ENCODE data around the gene DDR1.

Gene DDR1

DNA sequence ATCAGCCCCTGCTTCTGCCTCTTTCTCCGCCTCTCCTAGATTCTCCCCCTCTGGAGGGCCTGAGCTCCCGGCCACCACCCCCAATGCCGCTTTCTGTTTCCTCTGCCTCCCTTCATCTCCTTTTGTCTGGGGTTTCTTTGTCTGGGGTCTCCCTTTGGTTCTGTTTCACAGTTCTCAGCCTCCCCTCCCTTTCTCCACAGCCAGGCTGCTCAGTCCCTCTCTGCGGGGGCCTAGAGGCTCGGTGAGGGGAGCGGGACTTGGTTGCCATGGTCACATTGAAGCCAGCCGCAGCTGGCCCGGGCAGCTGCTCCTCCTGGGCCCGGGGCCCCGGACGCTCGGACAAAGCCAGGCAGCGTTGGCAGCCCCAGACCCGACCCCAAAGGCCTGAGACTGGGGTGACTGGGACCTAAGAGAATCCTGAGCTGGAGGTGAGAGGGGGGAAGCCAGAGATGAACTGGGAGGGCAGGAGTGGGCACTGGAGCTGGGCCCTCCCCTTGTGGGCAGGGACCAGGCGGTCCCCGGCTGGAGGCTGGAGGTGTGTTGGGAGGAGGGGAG is 3.5 kb upstream of the DDR1 start:
- no peak for DNase-seq (ENCODE audit: low read depth in 2 of 3, low spot score in 1 of 3)

DNA sequence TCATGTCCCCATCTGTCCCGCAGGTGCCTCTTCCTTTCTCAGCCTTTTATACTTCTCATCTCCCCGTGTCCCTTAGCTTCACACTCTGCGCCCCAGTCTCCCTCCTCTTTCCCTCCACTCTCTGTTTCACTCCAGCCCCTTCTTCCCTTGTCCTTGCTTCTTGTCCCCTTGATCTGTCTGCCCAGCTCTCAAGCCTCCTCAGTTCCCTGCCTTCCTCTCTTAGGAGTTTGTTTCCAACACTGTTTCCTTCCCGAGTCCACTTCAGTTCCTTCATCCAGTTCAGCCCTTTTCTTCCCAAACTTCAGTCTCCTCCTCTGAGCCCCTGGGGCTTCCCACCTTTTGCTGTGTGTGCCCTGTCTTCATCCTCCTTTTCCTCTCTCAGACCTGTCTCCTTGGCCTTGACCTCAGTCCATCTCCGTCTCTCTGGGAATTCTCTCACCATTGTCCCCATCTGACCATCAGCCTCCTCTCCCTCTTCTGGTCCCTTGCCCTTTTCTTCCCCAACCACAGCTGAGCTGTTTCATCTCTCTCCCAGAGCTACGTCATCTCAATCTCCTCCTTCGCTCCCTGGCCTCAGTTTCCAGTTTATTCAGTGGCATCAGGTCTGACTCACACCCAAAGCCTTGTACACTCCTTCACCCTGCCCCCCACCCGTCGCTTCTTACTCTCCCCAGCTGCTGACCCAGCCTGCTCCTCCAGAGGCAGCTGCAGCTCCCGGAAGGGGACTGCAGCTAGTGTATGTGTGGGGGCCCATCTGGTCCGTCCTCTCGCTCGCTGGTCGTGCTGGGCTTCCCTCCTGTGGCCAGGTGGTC is 2.7 kb upstream of the DDR1 start:
- DNase-seq (ENCODE audit: low read depth in 2 of 3, low spot score in 1 of 3) = no peak

DNA sequence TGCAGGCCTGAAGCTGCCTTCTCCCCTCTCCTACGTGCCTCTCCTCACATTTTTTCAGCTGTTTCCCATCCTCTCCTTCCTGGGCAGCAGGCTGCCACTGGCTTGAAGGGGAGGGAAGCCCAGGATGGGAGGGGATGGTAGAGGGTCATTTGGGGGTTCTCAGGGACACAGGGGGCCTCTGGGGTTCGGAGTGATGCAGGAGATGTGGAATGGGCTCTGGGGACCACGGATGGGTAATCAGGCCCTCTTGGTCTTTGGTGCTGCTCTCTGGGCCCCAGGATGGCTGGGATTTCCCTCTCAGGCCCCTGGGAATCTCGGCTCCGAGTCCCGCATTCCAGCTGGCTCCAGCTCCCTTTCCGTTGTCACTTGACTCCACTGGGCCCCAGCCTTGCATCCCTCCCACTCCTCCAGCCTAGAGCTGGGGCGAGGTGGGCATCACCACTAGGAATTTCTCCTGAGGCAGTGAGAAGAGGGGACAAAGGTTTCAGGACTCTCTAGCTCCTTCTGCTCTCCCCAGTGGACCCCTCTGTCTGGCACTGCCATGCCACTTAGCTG is 2.0 kb upstream of the DDR1 start:
- DNase-seq (ENCODE audit: low read depth in 2 of 3, low spot score in 1 of 3) = no peak

GRCh38 chr6:30882759-30883684 is 1.3 kb upstream of the DDR1 start:
- DNase-seq (ENCODE audit: low read depth in 2 of 3, low spot score in 1 of 3) = no peak

GRCh38 chr6:30884521-30885480 is 482 bp downstream of the DDR1 start:
- peak in 1 of 3 donors; percentile 29 for DNase-seq (ENCODE audit: low read depth in 2 of 3, low spot score in 1 of 3)

DNA sequence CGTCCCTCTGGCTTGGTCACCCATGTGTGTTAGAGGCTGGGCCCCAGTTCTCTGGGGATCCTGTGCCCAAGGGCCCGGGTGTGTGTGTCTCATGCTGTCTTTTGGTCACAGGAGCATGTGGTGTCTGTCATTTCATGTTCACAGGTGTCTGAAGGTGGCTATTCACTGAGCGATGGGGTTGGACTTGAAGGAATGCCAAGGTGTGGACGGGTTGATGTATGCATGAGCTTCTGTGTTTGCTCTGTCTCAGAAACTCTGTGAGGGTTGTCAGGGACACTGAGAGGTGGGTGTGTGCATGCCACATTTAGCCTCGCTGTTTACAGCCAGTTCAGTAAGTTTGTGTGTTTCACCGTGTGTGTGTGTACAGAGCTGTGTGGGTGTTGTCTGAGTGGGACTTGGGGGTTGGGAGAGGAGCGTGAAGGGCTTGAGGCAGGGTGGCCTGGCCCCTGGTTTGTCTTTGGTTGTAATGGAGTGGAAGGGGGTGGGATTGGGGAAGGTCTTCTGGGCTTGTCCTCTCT is 1.2 kb downstream of the DDR1 start:
- DNase-seq (ENCODE audit: low read depth in 2 of 3, low spot score in 1 of 3) = no peak

DNA sequence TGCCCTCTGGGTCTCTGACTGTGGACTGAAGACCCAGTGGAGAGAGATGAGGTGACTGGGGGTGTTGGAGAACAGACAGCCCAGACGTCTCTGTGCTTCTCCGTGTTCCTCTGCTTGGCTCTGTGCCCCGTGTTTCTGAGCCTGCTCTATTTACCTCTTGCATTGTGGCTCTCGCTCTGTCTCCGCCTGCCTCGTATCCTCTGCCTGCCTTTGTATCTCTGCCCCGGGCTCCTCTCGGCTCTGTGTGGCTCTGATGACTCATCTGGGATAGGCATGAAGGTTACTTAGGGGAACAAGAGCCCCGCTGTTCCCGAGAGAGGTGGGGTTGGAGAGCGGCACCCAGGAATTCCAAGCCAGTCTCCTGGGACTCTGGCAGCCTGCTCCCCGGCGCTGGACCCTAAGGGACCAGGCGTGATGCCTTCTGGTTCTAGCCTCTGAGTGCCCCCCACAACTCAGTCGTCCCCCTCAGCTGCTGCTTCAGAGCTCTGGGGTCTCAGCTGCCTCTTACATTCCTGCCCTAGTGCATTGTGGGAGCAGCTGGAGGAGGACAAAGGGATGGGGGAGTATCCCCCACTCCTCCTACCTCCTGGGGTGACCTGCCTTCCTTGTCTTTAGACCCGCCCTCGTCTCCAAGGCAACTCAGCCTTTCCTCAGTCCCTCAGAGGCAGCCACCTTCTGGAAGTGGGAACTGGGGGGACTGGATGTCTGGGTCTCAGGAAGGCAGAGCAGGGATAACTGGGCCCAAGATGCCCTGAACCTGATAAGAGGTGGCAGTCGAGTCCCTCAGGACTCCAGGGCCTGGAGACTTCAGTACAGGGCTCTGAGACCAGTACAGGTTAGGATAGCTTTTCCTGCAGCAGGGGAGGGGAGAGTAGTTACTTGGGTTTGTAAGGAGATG is 1.9 kb downstream of the DDR1 start:
- no peak for DNase-seq (ENCODE audit: low read depth in 2 of 3, low spot score in 1 of 3)

DNA sequence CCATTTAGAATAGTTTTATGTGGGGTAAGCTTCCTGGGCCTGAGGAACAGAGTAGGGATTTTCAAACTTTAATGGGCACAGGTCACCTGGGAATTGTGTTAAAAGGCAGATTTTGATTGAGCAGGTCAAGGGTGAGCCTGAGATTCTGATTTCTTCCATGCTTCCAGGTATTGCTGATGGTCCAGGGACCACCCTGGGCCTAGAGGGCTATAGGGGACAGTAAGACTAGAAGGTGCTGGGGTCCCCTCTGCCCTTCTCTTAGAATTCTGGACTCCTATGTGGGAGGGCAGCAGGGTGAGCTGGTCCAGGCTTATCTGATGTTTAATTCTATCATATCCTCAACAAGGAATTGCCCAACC is 2.6 kb downstream of the DDR1 start:
- no peak for DNase-seq (ENCODE audit: low read depth in 2 of 3, low spot score in 1 of 3)

GRCh38 chr6:30887901-30888815 is 3.8 kb downstream of the DDR1 start:
- DNase-seq (ENCODE audit: low read depth in 2 of 3, low spot score in 1 of 3) = no peak

DNA sequence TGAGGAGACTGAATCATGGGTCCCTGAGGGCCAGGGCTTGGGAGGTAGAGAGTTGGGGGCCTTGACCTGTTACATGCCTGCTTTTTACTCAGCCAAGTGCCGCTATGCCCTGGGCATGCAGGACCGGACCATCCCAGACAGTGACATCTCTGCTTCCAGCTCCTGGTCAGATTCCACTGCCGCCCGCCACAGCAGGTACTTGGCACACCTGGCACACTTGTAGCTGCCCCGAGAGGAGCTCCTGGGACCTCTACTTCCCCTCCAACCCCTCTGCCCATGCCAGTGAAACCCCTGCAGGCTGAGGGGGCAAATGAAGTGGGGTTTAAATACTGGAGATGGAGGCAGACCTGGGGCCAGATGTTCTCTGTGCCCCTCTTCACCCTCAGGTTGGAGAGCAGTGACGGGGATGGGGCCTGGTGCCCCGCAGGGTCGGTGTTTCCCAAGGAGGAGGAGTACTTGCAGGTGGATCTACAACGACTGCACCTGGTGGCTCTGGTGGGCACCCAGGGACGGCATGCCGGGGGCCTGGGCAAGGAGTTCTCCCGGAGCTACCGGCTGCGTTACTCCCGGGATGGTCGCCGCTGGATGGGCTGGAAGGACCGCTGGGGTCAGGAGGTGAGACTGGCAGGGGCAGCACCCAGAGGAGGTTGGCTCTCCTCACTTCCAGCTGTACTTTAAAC is 4.6 kb downstream of the DDR1 start:
- no peak for DNase-seq (ENCODE audit: low read depth in 2 of 3, low spot score in 1 of 3)

DNA sequence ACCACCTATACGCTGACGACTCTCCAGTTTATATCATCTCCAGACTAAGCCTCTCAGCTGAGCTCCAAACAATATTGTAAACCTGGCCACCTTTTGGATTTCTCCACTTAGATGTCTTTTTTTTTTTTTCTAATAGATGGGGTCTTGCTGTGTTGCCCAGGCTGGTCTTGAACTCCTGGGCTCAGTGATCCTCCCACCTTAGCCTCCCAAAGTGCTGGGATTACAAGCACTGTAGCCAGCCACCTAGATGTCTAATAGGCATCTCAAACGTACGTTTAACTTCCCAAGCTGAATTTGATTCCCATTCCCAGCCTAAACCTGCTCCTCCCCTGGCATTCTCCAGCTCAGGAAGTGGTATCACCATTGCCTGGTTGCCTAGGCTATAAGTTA is 5.2 kb downstream of the DDR1 start:
- DNase-seq (ENCODE audit: low read depth in 2 of 3, low spot score in 1 of 3) = no peak

DNA sequence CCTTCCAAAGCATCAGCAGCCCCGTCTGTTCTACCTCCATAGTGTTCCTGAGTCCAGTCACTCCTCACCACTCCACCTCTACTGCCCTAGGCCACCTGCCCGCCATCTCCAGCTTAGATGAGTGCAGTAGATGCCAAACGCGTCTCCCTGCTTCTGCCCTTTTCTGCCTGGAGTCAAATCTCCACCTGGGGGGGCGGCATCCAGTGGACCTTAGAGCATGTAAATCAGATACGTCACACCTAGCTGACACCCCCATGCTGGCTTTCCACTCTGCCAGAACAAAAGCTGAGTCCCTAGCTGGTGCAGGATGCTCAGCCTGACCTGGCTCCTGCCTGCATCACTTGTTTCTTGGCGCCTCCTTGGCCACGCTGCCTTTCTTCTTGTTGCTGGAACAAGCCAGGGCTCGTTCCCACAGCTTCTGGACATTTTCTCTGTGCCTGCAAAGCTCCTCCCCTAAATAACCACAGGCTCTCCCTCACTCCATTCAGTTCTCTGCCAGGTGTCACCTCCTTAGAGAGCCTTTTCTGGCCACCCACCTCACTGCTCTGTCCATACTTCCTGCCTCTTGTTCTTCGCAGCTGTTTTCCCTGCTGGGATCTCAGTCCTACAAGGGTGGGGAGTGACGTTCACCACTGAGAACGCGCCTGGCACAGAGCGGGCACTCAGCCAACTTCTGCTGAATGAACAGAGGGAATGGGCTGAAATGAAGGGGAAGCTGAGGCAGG is 5.8 kb downstream of the DDR1 start:
- no peak for DNase-seq (ENCODE audit: low read depth in 2 of 3, low spot score in 1 of 3)

DNA sequence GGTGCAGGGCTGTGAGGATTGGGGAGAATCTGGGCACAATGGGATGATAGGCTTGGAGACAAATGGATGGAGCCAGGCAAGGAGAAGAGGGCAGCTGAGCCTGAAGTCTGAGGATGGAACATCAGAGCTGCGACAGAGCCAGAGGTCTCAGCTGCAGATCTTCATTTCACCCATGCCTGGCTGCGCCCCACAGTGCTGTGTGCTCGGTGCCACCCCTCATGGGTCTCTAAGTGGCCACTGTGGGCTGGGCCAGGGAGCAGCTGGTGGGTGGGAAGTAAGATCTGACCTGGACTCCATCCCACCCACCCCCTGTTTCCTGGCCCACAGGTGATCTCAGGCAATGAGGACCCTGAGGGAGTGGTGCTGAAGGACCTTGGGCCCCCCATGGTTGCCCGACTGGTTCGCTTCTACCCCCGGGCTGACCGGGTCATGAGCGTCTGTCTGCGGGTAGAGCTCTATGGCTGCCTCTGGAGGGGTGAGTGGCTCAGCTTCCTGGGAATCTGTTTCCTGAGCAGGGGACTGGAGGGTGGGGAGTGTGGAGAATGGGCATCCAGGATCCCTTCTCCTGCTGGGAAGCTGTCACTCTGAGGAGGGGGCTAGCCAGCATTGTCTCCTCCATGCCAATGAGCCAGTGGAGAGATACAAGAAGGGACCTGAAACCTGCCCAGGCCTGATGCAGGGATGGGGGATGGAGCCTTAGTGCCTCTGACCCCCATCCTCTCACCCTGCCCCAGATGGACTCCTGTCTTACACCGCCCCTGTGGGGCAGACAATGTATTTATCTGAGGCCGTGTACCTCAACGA is 6.5 kb downstream of the DDR1 start:
- no peak for DNase-seq (ENCODE audit: low read depth in 2 of 3, low spot score in 1 of 3)

GRCh38 chr6:30891450-30891723 is 7.1 kb downstream of the DDR1 start:
- no peak for DNase-seq (ENCODE audit: low read depth in 2 of 3, low spot score in 1 of 3)

GRCh38 chr6:30891816-30892538 is 7.7 kb downstream of the DDR1 start:
- no peak for DNase-seq (ENCODE audit: low read depth in 2 of 3, low spot score in 1 of 3)

All from stimulated activated CD4-positive, alpha-beta T cell treated with anti-CD3 and anti-CD28 coated beads, Interleukin-12 subunit alpha, Interleukin-12 subunit beta, amount 100 ng/mL, for 48 hours (primary cell).